Stimulated activated CD8-positive, alpha-beta memory T cell treated with anti-CD3 and anti-CD28 coated beads, Interleukin-7, amount 100 ng/mL, for 4 hours (primary cell): ENCODE measurements around the gene LGALS1.
A peak's percentile ranks its signal among the peaks of the same experiment; 100 is the strongest.

Experiments
- DNase-seq, 2 donors: peaks; one replicate each; pipeline ENCODE4 v3.0.0-alpha.2; 2020; ENCODE audit warnings: low read depth in 2 of 2

LGALS1 gene

GRCh38 chr22:37674951-37675929, at the start of gene LGALS1:
TSS of gene LGALS1 (plus strand) at chr22:37675636. CDS start at chr22:37675703, 67 bp downstream.
- DNase-seq, result peak in 1 of 2 donors; percentile 52

- DNase-seq, result no peak
Measured at GRCh38 chr22:37625737-37626136, 49.7 kb upstream of the LGALS1 start.

- no peak for DNase-seq
Measured at GRCh38 chr22:37626144-37626543, 49.3 kb upstream of the LGALS1 start.

- no peak for DNase-seq
Measured at GRCh38 chr22:37626556-37627075, 48.8 kb upstream of the LGALS1 start.

- no peak for DNase-seq
Measured at GRCh38 chr22:37627121-37627520, 48.3 kb upstream of the LGALS1 start.

- peak in 1 of 2 donors; percentile 46 for DNase-seq
Measured at GRCh38 chr22:37627545-37627944, 47.9 kb upstream of the LGALS1 start.

- no peak for DNase-seq
Measured at GRCh38 chr22:37628830-37629229, 46.6 kb upstream of the LGALS1 start.

- no peak for DNase-seq
Measured at GRCh38 chr22:37629928-37630327, 45.5 kb upstream of the LGALS1 start.

- no peak for DNase-seq
Measured at GRCh38 chr22:37630839-37631435, 44.5 kb upstream of the LGALS1 start.

- no peak for DNase-seq
Measured at GRCh38 chr22:37631448-37632173, 43.8 kb upstream of the LGALS1 start.

GRCh38 chr22:37632174-37633088, 43.0 kb upstream of the LGALS1 start:
- no peak for DNase-seq

- peak in 1 of 2 donors; percentile 41 for DNase-seq
Measured at GRCh38 chr22:37633089-37633624, 42.3 kb upstream of the LGALS1 start.

- DNase-seq, result peak in 1 of 2 donors; percentile 47
Measured at GRCh38 chr22:37633625-37634416, 41.6 kb upstream of the LGALS1 start.

GRCh38 chr22:37634417-37634924, 41.0 kb upstream of the LGALS1 start:
- DNase-seq, result no peak

GRCh38 chr22:37635157-37635556, 40.3 kb upstream of the LGALS1 start:
- no peak for DNase-seq

GRCh38 chr22:37636186-37636948, 39.1 kb upstream of the LGALS1 start:
- DNase-seq, result no peak

GRCh38 chr22:37636949-37637273, 38.5 kb upstream of the LGALS1 start:
- DNase-seq, result no peak

GRCh38 chr22:37638391-37639069, 36.9 kb upstream of the LGALS1 start:
- no peak for DNase-seq
